ENCODE data around the gene DHH.

GRCh38 chr12:49051373-49051764, 43.2 kb downstream of the DHH start:
- no peak for TF ChIP-seq CTCF (IDR thresholded peaks at IDR 0.05)
- TF ChIP-seq POLR2A (IDR thresholded peaks at IDR 0.05) = no peak
